MM.1S (cell line): ENCODE data around the gene ZNF836.
A peak's percentile ranks its signal among the peaks of the same experiment; 100 is the strongest.

Experiments
- DNase-seq: peaks from one replicate; pipeline ENCODE4 v3.0.0-alpha.2; 2015
- H2AFZ ChIP-seq: fragments of 300-600 bp; sonication (generic); 2 replicates; pipeline ENCODE4 v1.6.0; 2016; ENCODE audit warnings: antibody characterized with exemption, low read length
- H3F3A ChIP-seq: fragments of 300-600 bp; sonication (generic); 2 replicates; pipeline ENCODE4 v1.6.1; 2016; ENCODE audit warnings: mild to moderate bottlenecking, antibody characterized with exemption, low read length, moderate library complexity, mixed read lengths; ENCODE audit not compliant: insufficient read depth
- H3K27ac ChIP-seq: fragments of 300-600 bp; sonication (generic); 2 replicates; pipeline ENCODE4 v1.5.1; 2016; ENCODE audit warnings: mild to moderate bottlenecking, low read length
- H3K27me3 ChIP-seq: fragments of 300-600 bp; sonication (generic); replicated peaks from 2 replicates; pipeline ENCODE4 v1.6.0; 2016; ENCODE audit warnings: low read length; ENCODE audit not compliant: insufficient read depth
- H3K36me3 ChIP-seq: fragments of 300-600 bp; sonication (generic); replicated peaks from 2 replicates; pipeline ENCODE4 v1.6.1; 2016; ENCODE audit warnings: mild to moderate bottlenecking, low read length, mixed read lengths; ENCODE audit not compliant: insufficient read depth
- H3K4me1 ChIP-seq: fragments of 300-600 bp; sonication (generic); 2 replicates; pipeline ENCODE4 v1.6.1; 2016; ENCODE audit warnings: low read length, mixed read lengths
- H3K4me2 ChIP-seq: fragments of 300-600 bp; sonication (generic); 2 replicates; pipeline ENCODE4 v1.6.0; 2016; ENCODE audit warnings: low read depth, low read length
- H3K4me3 ChIP-seq: fragments of 300-600 bp; sonication (generic); 2 replicates; pipeline ENCODE4 v1.5.1; 2016; ENCODE audit warnings: low read length, mixed read lengths
- H3K79me2 ChIP-seq: fragments of 300-600 bp; sonication (generic); 2 replicates; pipeline ENCODE4 v1.6.1; 2016; ENCODE audit warnings: mixed run types, low read length, mixed read lengths
- H3K9ac ChIP-seq: fragments of 300-600 bp; sonication (generic); 2 replicates; pipeline ENCODE4 v1.6.1; 2016; ENCODE audit warnings: low read length, mixed read lengths
- H3K9me2 ChIP-seq: fragments of 300-600 bp; sonication (generic); replicated peaks from 2 replicates; pipeline ENCODE4 v1.6.1; 2016; ENCODE audit warnings: mild to moderate bottlenecking, low read length, mixed read lengths; ENCODE audit not compliant: insufficient read depth
- H3K9me3 ChIP-seq: fragments of 300-600 bp; sonication (generic); replicated peaks from 2 replicates; pipeline ENCODE4 v1.6.1; 2016; ENCODE audit warnings: mild to moderate bottlenecking, low read length, mixed read lengths; ENCODE audit not compliant: insufficient read depth
- H4K20me1 ChIP-seq: fragments of 300-600 bp; sonication (generic); 2 replicates; pipeline ENCODE4 v1.6.1; 2016; ENCODE audit warnings: mild to moderate bottlenecking, low read length, moderate library complexity, mixed read lengths; ENCODE audit not compliant: insufficient read depth
- CTCF ChIP-seq: fragments of 300-600 bp; sonication (generic); IDR thresholded peaks from 2 replicates; pipeline ENCODE4 v1.5.1; 2016; ENCODE audit warnings: antibody characterized with exemption, low read length, mixed read lengths
- EZH2 ChIP-seq: fragments of 300-600 bp; sonication (generic); optimal IDR thresholded peaks from 2 replicates; pipeline ENCODE3; 2017; ENCODE audit warnings: low read depth, mild to moderate bottlenecking, antibody characterized with exemption, low read length, mixed read lengths
- EZH2phosphoT487 ChIP-seq: fragments of 300-600 bp; sonication (generic); IDR thresholded peaks from 2 replicates; pipeline ENCODE4 v1.6.1; 2018; ENCODE audit warnings: antibody characterized with exemption, low read length

ZNF836 gene

GRCh38 chr19:52171321-52172169 is at the start of gene ZNF836:
Gene ZNF836 (minus strand): TSS chr19:52171621. CDS start chr19:52168072, 3,549 bp downstream.
- no peak within 1 kb of the TSS for H3K27ac ChIP-seq
- H3K9ac ChIP-seq, result peak within 1 kb of the TSS; percentile 42; the same call in 1 of the 2 replicates
- no peaks in the 10 kb centered on the region for H3K79me2 ChIP-seq
- peak within 1 kb of the TSS; percentile 35; the same call in 1 of the 2 replicates for H3K4me2 ChIP-seq
- H3K9me2 ChIP-seq, result no peaks in the 10 kb centered on the region
- no peaks in the 10 kb centered on the region; the same call in 1 of the 2 replicates for H3K36me3 ChIP-seq
- peak within 1 kb of the TSS; percentile 61 for H3K4me3 ChIP-seq
- H3K9me3 ChIP-seq, result no peaks in the 10 kb centered on the region
- H4K20me1 ChIP-seq, result no peaks in the 10 kb centered on the region
- peak; percentile 53 for DNase-seq
- H3F3A ChIP-seq, result no peaks in the 10 kb centered on the region
- H3K27me3 ChIP-seq, result no peaks in the 10 kb centered on the region
- peak within 1 kb of the TSS; percentile 74 for H2AFZ ChIP-seq
- TF ChIP-seq EZH2 (no peak), EZH2phosphoT487 (no peak), CTCF (no peak)
- no peaks in the 10 kb centered on the region for H3K4me1 ChIP-seq

GRCh38 chr19:52221031-52221430 is 49.6 kb upstream of the ZNF836 start:
- Histone ChIP-seq H3K9ac (no peak overlapping the region), H3K4me1 (no peaks in the 10 kb centered on the region), H3K4me3 (no peak overlapping the region), H2AFZ (no peak overlapping the region), H3K79me2 (no peaks in the 10 kb centered on the region), H3K27ac (no peak overlapping the region), H3K4me2 (no peak overlapping the region), H3K36me3 (peaks cover 45% of the 10 kb centered on the region), H3K9me3 (no peaks in the 10 kb centered on the region), H4K20me1 (no peaks in the 10 kb centered on the region), H3K9me2 (no peaks in the 10 kb centered on the region), H3K27me3 (no peaks in the 10 kb centered on the region), H3F3A (no peaks in the 10 kb centered on the region)
- DNase-seq, result no peak
- TF ChIP-seq EZH2phosphoT487 (no peak), CTCF (no peak), EZH2 (no peak)

- no peak for DNase-seq
- TF ChIP-seq EZH2phosphoT487 (no peak), CTCF (no peak), EZH2 (no peak)
- H3K4me2 ChIP-seq, result no peak overlapping the region
- H3F3A ChIP-seq, result no peaks in the 10 kb centered on the region
- no peaks in the 10 kb centered on the region for H3K79me2 ChIP-seq
- H3K4me1 ChIP-seq, result no peaks in the 10 kb centered on the region
- H3K27me3 ChIP-seq, result no peaks in the 10 kb centered on the region
- H3K9ac ChIP-seq, result no peak overlapping the region
- H3K4me3 ChIP-seq, result no peak overlapping the region
- H3K36me3 ChIP-seq, result peaks cover 37% of the 10 kb centered on the region
- no peak overlapping the region for H2AFZ ChIP-seq
- no peaks in the 10 kb centered on the region for H3K9me3 ChIP-seq
- no peak overlapping the region for H3K27ac ChIP-seq
- H4K20me1 ChIP-seq, result no peaks in the 10 kb centered on the region
- no peaks in the 10 kb centered on the region for H3K9me2 ChIP-seq
These were observed 48.2 kb upstream of the ZNF836 start for GRCh38 chr19:52219611-52220010.
